Hepatocyte (in vitro differentiated cells): ENCODE data around the gene SULT1E1.

Experiments
- CTCF ChIP-seq: fragments of 200-600 bp; sonication (generic); IDR thresholded peaks from 2 replicates; pipeline ENCODE4 v1.5.1; 2016; ENCODE audit warnings: antibody characterized with exemption, mild to moderate bottlenecking; ENCODE audit not compliant: poor library complexity
- EZH2 ChIP-seq: fragments of 200-600 bp; sonication (generic); IDR thresholded peaks from 2 replicates; pipeline ENCODE4 v1.6.1; 2016; ENCODE audit warnings: antibody characterized with exemption, mild to moderate bottlenecking, borderline replicate concordance
- EZH2phosphoT487 ChIP-seq: fragments of 200-600 bp; sonication (generic); IDR thresholded peaks from one replicate; pipeline ENCODE4 v1.6.1; 2018; ENCODE audit warnings: antibody characterized with exemption, mild to moderate bottlenecking, low read depth, moderate library complexity; ENCODE audit not compliant: unreplicated experiment, severe bottlenecking

GRCh38 chr4:69838977-69839376 lies 21.0 kb downstream of the SULT1E1 start:
- TF ChIP-seq CTCF = no peak
- TF ChIP-seq EZH2phosphoT487 = no peak
- TF ChIP-seq EZH2 = no peak
